K562 (cell line): Measurements from ENCODE around the gene CPNE6. TPM values are rescaled to one million over a fixed set of nuclear protein-coding genes. Genes with fewer than 3 reads are reported as not detected.

ENCODE experiments used
- ATAC-seq: fragments of 200-7000 bp; cut with Tn5 transposase; 3 replicates; pipeline ENCODE4 v1.9.1; 2020; ENCODE audit warnings: moderate library complexity
- BruUV-seq: library from RNA; stranded (reverse); fragments of 400-500 nt; replicated peaks from 2 replicates; lab custom pipeline; 2021; lab: Mats Ljungman, UMichigan
- CTCF ChIA-PET: fragments of 300-600 bp; formaldehyde crosslinking; extraction: SDS; loops from one replicate; lab custom pipeline; 2021; ENCODE audit warnings: low intra/inter-chr PET ratio; lab: Yijun Ruan, JAX
- POLR2A ChIA-PET: fragments of 300-600, 350-650 bp; sonication (Branson Sonifier 250); formaldehyde crosslinking; extraction: SDS; loops from one replicate; lab custom pipeline; 2021; ENCODE audit warnings: antibody characterized with exemption, inconsistent platforms; lab: Yijun Ruan, JAX
- DNase-seq, 4 experiments: peaks; one replicate each; pipeline versions ENCODE4 v3.0.0 to v3.0.0-alpha.2; 2011 to 2018; ENCODE audit warnings: low spot score in 3 of 4, mixed read lengths in 3 of 4; ENCODE audit errors: extremely low read depth in 1 of 4
- FAIRE-seq: peaks from 2 replicates; lab custom pipeline; 2011; peaks lifted over from hg19 to GRCh38; lab: Jason Lieb, UNC
- H2AFZ ChIP-seq: 2 replicates; pipeline ENCODE4 v1.6.0; 2011; ENCODE audit warnings: low read depth, low read length, control low read depth, inconsistent platforms
- H3K27ac ChIP-seq: fragments of 200-600 bp; 3 replicates; pipeline ENCODE4 v1.8.0; 2011; ENCODE audit warnings: low read depth, mild to moderate bottlenecking, control low read depth, inconsistent platforms, low read length, moderate library complexity, mixed read lengths; ENCODE audit errors: extremely low read depth
- H3K27me3 ChIP-seq, 2 experiments: fragments of 300-600 bp in 1 of 2; 2 replicates in 1 of 2; 3 replicates in 1 of 2; pipeline versions ENCODE4 v1.6.0 to v1.8.0; 2011; ENCODE audit warnings: inconsistent platforms in 2 of 2, low read length in 2 of 2, mild to moderate bottlenecking in 1 of 2, mixed read lengths in 1 of 2, moderate library complexity in 1 of 2; ENCODE audit not compliant: control insufficient read depth in 2 of 2, insufficient read depth in 2 of 2
- H3K36me3 ChIP-seq: fragments of 300-600 bp; 3 replicates; pipeline ENCODE4 v1.8.0; 2011; ENCODE audit warnings: mild to moderate bottlenecking, low read length, inconsistent platforms; ENCODE audit not compliant: control insufficient read depth, insufficient read depth
- H3K4me1 ChIP-seq, 2 experiments: fragments of 200-600 bp in 1 of 2; replicated peaks in 1 of 2; 2 replicates in 1 of 2; 3 replicates in 1 of 2; pipeline versions ENCODE4 v1.5.1 to v1.8.0; 2011; ENCODE audit warnings: inconsistent platforms in 2 of 2, low read length in 2 of 2, mild to moderate bottlenecking in 1 of 2, mixed read lengths in 1 of 2, moderate library complexity in 1 of 2; ENCODE audit not compliant: control insufficient read depth in 2 of 2, insufficient read depth in 2 of 2
- H3K4me2 ChIP-seq: 2 replicates; pipeline ENCODE4 v1.6.1; 2011; ENCODE audit warnings: low read length, control low read depth, inconsistent platforms, mixed read lengths; ENCODE audit not compliant: insufficient read depth
- H3K4me3 ChIP-seq: fragments of 200-600 bp; sonication (generic), shearing (Covaris generic); 2 replicates; pipeline ENCODE4 v1.5.1; 2016; ENCODE audit warnings: control low read depth, inconsistent platforms
- H3K79me2 ChIP-seq: fragments of 200-600 bp; 3 replicates; pipeline ENCODE4 v1.8.0; 2011; ENCODE audit warnings: low read length, inconsistent platforms; ENCODE audit not compliant: control insufficient read depth, insufficient read depth
- H3K9ac ChIP-seq, 2 experiments: 2 replicates each; pipeline versions ENCODE4 v1.6.0 to v1.6.1; 2011; ENCODE audit warnings: low read depth in 2 of 2, low read length in 2 of 2, control low read depth in 1 of 2, inconsistent platforms in 1 of 2, mild to moderate bottlenecking in 1 of 2, mixed read lengths in 1 of 2; ENCODE audit not compliant: insufficient read depth in 1 of 2
- H3K9me1 ChIP-seq: one replicate; pipeline ENCODE4 v1.6.0; 2011; ENCODE audit warnings: inconsistent platforms, mild to moderate bottlenecking, low read length, moderate library complexity; ENCODE audit not compliant: control insufficient read depth, insufficient read depth
- H3K9me3 ChIP-seq: replicated peaks from 2 replicates; pipeline ENCODE4 v1.5.1; 2011; ENCODE audit warnings: low read depth, low read length, inconsistent platforms; ENCODE audit not compliant: control insufficient read depth, insufficient read depth
- H4K20me1 ChIP-seq: replicated peaks from 2 replicates; pipeline ENCODE4 v1.6.1; 2011; ENCODE audit warnings: low read length, inconsistent platforms, mixed read lengths; ENCODE audit not compliant: control insufficient read depth, insufficient read depth
- DMBX1 ChIP-seq: fragments of 250-450 bp; sonication (Bioruptor Pico); IDR thresholded peaks from 2 replicates; pipeline ENCODE4 v1.8.0; 2022; ENCODE audit warnings: inconsistent platforms, mild to moderate bottlenecking, moderate library complexity, borderline replicate concordance
- ELF2 ChIP-seq: fragments of 250-450 bp; sonication (Bioruptor Pico); IDR thresholded peaks from 2 replicates; pipeline ENCODE4 v1.5.0; 2021; ENCODE audit warnings: mild to moderate bottlenecking
- ERF ChIP-seq: fragments of 450-650 bp; formaldehyde crosslinking; IDR thresholded peaks from 2 replicates; pipeline ENCODE4 v1.4.0; 2020; ENCODE audit warnings: mild to moderate bottlenecking, mixed read lengths
- GABPB2 ChIP-seq: fragments of 250-450 bp; sonication (Bioruptor Pico); conservative IDR thresholded peaks from 2 replicates; pipeline ENCODE4 v1.5.1; 2021; ENCODE audit warnings: mild to moderate bottlenecking
- HDAC1 ChIP-seq, 2 experiments: fragments of 450-650 bp; IDR thresholded peaks; 2 replicates each; pipeline ENCODE4 v1.6.1; 2016 to 2017; ENCODE audit warnings: inconsistent platforms in 1 of 2, mild to moderate bottlenecking in 1 of 2, moderate library complexity in 1 of 2
- NCOR1 ChIP-seq: fragments of 450-650 bp; IDR thresholded peaks from 2 replicates; pipeline ENCODE4 v1.6.1; 2016; ENCODE audit warnings: mild to moderate bottlenecking, moderate library complexity
- NR2C2 ChIP-seq, 2 experiments: fragments of 200-800 bp in 1 of 2; sonication (Bioruptor generic) in 1 of 2; sonication (generic) in 1 of 2; formaldehyde crosslinking in 1 of 2; IDR thresholded peaks; 2 replicates each; pipeline versions ENCODE4 v1.6.1 to v1.8.0; 2016 to 2022; ENCODE audit warnings: mild to moderate bottlenecking in 1 of 2, missing compliant biosample characterization in 1 of 2, missing genetic modification characterization in 1 of 2, missing genetic modification reagents in 1 of 2
- POLR3A ChIP-seq: IDR thresholded peaks from 2 replicates; pipeline ENCODE4 v1.6.1; 2011; ENCODE audit warnings: borderline replicate concordance, mild to moderate bottlenecking, moderate library complexity; ENCODE audit not compliant: insufficient read length, insufficient read depth; ENCODE audit errors: extremely low read depth
- RHOXF2B ChIP-seq: fragments of 250-450 bp; sonication (Bioruptor Pico); conservative IDR thresholded peaks from 2 replicates; pipeline ENCODE4 v1.5.1; 2021
- STAT5B ChIP-seq: fragments of 250-450 bp; sonication (Bioruptor Pico); IDR thresholded peaks from 2 replicates; pipeline ENCODE4 v1.8.0; 2021; ENCODE audit warnings: mild to moderate bottlenecking, inconsistent platforms
- TAF7 ChIP-seq: fragments of 450-650 bp; IDR thresholded peaks from 2 replicates; pipeline ENCODE4 v1.6.1; 2016; ENCODE audit warnings: missing genetic modification characterization, missing compliant biosample characterization
- ZBTB1 ChIP-seq: sonication (generic); formaldehyde crosslinking; IDR thresholded peaks from 2 replicates; pipeline ENCODE4 v1.8.1; 2023; ENCODE audit warnings: missing genetic modification reagents, low read depth, mild to moderate bottlenecking, borderline replicate concordance
- ZNF133 ChIP-seq: fragments of 250-450 bp; sonication (Bioruptor Pico); IDR thresholded peaks from 2 replicates; pipeline ENCODE4 v1.4.0; 2020; ENCODE audit warnings: mild to moderate bottlenecking
- ZNF408 ChIP-seq: fragments of 250-450 bp; sonication (Bioruptor Pico); IDR thresholded peaks from 2 replicates; pipeline ENCODE4 v1.4.0; 2020; ENCODE audit warnings: low read depth, mild to moderate bottlenecking, moderate library complexity
- ZNF507 ChIP-seq: conservative IDR thresholded peaks from 2 replicates; pipeline ENCODE4 v1.6.1; 2017; ENCODE audit warnings: missing genetic modification characterization, missing compliant biosample characterization
- ZNF668 ChIP-seq: fragments of 250-450 bp; sonication (Bioruptor Pico); IDR thresholded peaks from 2 replicates; pipeline ENCODE4 v1.8.0; 2022; ENCODE audit warnings: mild to moderate bottlenecking, inconsistent platforms
- WGBS: fragments of 100-300 bp; shearing (Covaris generic); methylation state at CpG from one replicate; pipeline ENCODE4 v1.1.6; 2016; ENCODE audit warnings: low coverage, mixed read lengths; ENCODE audit not compliant: insufficient coverage; ENCODE audit errors: missing lambda C conversion rate; 5-methylcytosine and 5-hydroxymethylcytosine counted together
- in situ Hi-C: fragments of 300-500 bp; cut with MboI; formaldehyde crosslinking; loops from 4 replicates; pipeline ENCODE4 v1.15.0; 2018; ENCODE audit warnings: inconsistent platforms, mixed read lengths
- intact Hi-C: fragments of 100-400 bp; cut with micrococcal nuclease; formaldehyde crosslinking; loops from 2 replicates; pipeline ENCODE4 v1.14.2; 2022
- polyA plus RNA-seq, 8 experiments: library from polyadenylated mRNA; depleted of rRNA in 4 of 8; stranded (reverse) in 5 of 8; unstranded in 3 of 8; fragments of >200 nt; fragmentation: Nextera tagmentation in 2 of 8; fragmentation: Illumina TruSeq in 1 of 8; extraction: Ambion mirVana in 2 of 8; extraction: Trizol in 1 of 8; gene quantifications; 2 replicates each; pipeline versions ENCODE4 v1.2.1 to v1.2.3, GENCODE V29; 2011 to 2014; ENCODE audit warnings: inconsistent platforms in 1 of 8, missing spikeins in 1 of 8
- total RNA-seq, 7 experiments: library from RNA; depleted of rRNA in 6 of 7; stranded (reverse); fragments of >200 nt in 6 of 7; fragmentation: Illumina TruSeq in 2 of 7; extraction: Trizol in 2 of 7; gene quantifications; 2 replicates each; pipeline versions ENCODE4 v1.2.1 to v1.2.3, GENCODE V29; 2011 to 2021; ENCODE audit warnings: low replicate concordance in 1 of 7
- TF ChIP-seq, protein P1 (sequence below), 2 experiments: fragments of 450-650 bp; conservative IDR thresholded peaks; 2 replicates each; pipeline ENCODE4 v1.6.1; 2017; ENCODE audit warnings: mild to moderate bottlenecking in 2 of 2, moderate library complexity in 2 of 2
- TF ChIP-seq, protein P2 (sequence below): sonication (generic); formaldehyde crosslinking; IDR thresholded peaks from 2 replicates; pipeline ENCODE4 v1.8.1; 2022; ENCODE audit warnings: missing genetic modification reagents
- TF ChIP-seq, protein P3 (sequence below): fragments of 250-450 bp; sonication (Bioruptor Pico); IDR thresholded peaks from 2 replicates; pipeline ENCODE4 v1.4.0; 2020; ENCODE audit warnings: mild to moderate bottlenecking, moderate library complexity

CPNE6 gene
- total and polyA plus RNA-seq, 9 of the 15 experiments (the other 6 are each of a cell fraction or from before 2014, with no cell fraction given): not detected

DNA sequence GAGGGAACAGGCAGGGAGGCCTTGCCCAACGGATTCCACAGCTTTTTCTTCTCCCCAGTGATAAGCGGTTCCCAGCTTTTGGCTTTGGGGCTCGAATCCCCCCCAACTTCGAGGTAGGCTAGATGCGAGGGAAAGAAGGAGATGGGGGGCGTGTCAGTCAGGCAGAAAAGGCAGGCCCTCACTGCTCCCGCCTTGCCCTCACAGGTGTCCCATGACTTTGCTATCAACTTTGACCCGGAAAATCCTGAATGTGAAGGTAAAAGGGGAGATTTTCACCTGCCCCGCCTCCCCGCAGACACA is 4.9 kb downstream of the CPNE6 start (continued):
- TF ChIP-seq, protein P1, sequence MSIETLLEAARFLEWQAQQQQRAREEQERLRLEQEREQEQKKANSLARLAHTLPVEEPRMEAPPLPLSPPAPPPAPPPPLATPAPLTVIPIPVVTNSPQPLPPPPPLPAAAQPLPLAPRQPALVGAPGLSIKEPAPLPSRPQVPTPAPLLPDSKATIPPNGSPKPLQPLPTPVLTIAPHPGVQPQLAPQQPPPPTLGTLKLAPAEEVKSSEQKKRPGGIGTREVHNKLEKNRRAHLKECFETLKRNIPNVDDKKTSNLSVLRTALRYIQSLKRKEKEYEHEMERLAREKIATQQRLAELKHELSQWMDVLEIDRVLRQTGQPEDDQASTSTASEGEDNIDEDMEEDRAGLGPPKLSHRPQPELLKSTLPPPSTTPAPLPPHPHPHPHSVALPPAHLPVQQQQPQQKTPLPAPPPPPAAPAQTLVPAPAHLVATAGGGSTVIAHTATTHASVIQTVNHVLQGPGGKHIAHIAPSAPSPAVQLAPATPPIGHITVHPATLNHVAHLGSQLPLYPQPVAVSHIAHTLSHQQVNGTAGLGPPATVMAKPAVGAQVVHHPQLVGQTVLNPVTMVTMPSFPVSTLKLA (conservative IDR thresholded peaks at IDR 0.05): no peak
- TF ChIP-seq, protein P2, sequence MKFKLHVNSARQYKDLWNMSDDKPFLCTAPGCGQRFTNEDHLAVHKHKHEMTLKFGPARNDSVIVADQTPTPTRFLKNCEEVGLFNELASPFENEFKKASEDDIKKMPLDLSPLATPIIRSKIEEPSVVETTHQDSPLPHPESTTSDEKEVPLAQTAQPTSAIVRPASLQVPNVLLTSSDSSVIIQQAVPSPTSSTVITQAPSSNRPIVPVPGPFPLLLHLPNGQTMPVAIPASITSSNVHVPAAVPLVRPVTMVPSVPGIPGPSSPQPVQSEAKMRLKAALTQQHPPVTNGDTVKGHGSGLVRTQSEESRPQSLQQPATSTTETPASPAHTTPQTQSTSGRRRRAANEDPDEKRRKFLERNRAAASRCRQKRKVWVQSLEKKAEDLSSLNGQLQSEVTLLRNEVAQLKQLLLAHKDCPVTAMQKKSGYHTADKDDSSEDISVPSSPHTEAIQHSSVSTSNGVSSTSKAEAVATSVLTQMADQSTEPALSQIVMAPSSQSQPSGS (CRISPR knock-in tag): no peak
- TF ChIP-seq POLR3A (no peak), ZNF408 (CRISPR knock-in tag) (no peak), STAT5B (CRISPR knock-in tag) (no peak), ZNF507 (tag) (no peak), DMBX1 (CRISPR knock-in tag) (no peak), ELF2 (CRISPR knock-in tag) (no peak)
- TF ChIP-seq, all 486 proteins: peak for 0

- Histone ChIP-seq H3K4me3 (no peak overlapping the region), H2AFZ (no peak overlapping the region), H3K9me3 (no peaks in the 10 kb centered on the region), H3K36me3 (no peaks in the 10 kb centered on the region), H4K20me1 (no peaks in the 10 kb centered on the region), H3K9ac (no peak overlapping the region), H3K9me1 (no peaks in the 10 kb centered on the region), H3K4me2 (no peak overlapping the region), H3K27ac (no peak overlapping the region), H3K4me1 (peaks cover 15 to 32% of the 10 kb centered on the region in 2 experiments), H3K79me2 (no peaks in the 10 kb centered on the region), H3K27me3 (peaks cover 0 to 9% of the 10 kb centered on the region in 2 experiments; a peak in 2 of 5 replicates)
- DNase-seq (no peak), FAIRE-seq (no peak), ATAC-seq (no peak)
- intact Hi-C loops: no loop called here
- 62% methylated on average over 15 of the region's 23 CpGs for WGBS
- BruUV-seq: no TSS peak
- POLR2A ChIA-PET: interaction anchor here (0.7 kb wide), 1 partner anchor 17 kb away, joined by 4 read pairs; the partner anchor contains the start of gene PCK2
- in situ Hi-C loops: no loop called here
- CTCF ChIA-PET: interaction anchor here (0.6 kb wide), 1 partner anchor 1216 kb away, joined by 4 read pairs; no protein-coding TSS in a partner anchor
- no peak for TF ChIP-seq RHOXF2B (CRISPR knock-in tag)
- no peak for TF ChIP-seq TAF7 (tag)
- no peak for TF ChIP-seq NCOR1
- TF ChIP-seq ZNF133 (CRISPR knock-in tag): no peak
- TF ChIP-seq GABPB2 (CRISPR knock-in tag): no peak
- TF ChIP-seq NR2C2 (CRISPR knock-in tag; IDR thresholded peaks at IDR 0.05): no peak
- no peak for TF ChIP-seq NR2C2 (tag; IDR thresholded peaks at IDR 0.05)
- TF ChIP-seq HDAC1 (IDR thresholded peaks at IDR 0.05): no peak
- no peak for TF ChIP-seq ZBTB1 (CRISPR knock-in tag)
- TF ChIP-seq, protein P3, sequence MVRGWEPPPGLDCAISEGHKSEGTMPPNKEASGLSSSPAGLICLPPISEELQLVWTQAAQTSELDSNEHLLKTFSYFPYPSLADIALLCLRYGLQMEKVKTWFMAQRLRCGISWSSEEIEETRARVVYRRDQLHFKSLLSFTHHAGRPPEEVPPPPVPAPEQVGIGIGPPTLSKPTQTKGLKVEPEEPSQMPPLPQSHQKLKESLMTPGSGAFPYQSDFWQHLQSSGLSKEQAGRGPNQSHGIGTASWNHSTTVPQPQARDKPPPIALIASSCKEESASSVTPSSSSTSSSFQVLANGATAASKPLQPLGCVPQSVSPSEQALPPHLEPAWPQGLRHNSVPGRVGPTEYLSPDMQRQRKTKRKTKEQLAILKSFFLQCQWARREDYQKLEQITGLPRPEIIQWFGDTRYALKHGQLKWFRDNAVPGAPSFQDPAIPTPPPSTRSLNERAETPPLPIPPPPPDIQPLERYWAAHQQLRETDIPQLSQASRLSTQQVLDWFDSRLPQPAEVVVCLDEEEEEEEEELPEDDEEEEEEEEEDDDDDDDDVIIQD (CRISPR knock-in tag): no peak
- TF ChIP-seq ZNF668 (CRISPR knock-in tag): no peak
- TF ChIP-seq ERF: no peak
These were observed 5.7 kb downstream of the CPNE6 start for GRCh38 chr14:24077086-24077485.
